Neural progenitor cell (in vitro differentiated cells): ENCODE results near the gene KCNJ14. TPM values are rescaled to one million over a fixed set of nuclear protein-coding genes. Genes with fewer than 3 reads are reported as not detected.

Experiments used
- DNase-seq: peaks from one replicate; pipeline ENCODE4 v3.0.0-alpha.2; 2016; ENCODE audit warnings: low spot score
- H2AFZ ChIP-seq: fragments of 200-600 bp; sonication (generic); replicated peaks from 2 replicates; pipeline ENCODE4 v1.6.1; 2016; ENCODE audit warnings: antibody characterized with exemption
- H3F3A ChIP-seq: fragments of 200-600 bp; sonication (generic); 2 replicates; pipeline ENCODE4 v1.6.1; 2016; ENCODE audit warnings: antibody characterized with exemption, low read depth
- H3K27ac ChIP-seq: fragments of 200-600 bp; sonication (generic); 2 replicates; pipeline ENCODE4 v1.5.1; 2016; ENCODE audit warnings: mild to moderate bottlenecking
- H3K27me3 ChIP-seq: fragments of 200-600 bp; sonication (generic); 2 replicates; pipeline ENCODE4 v1.6.1; 2016; ENCODE audit warnings: mild to moderate bottlenecking, moderate library complexity
- H3K36me3 ChIP-seq: fragments of 200-600 bp; sonication (generic); 2 replicates; pipeline ENCODE4 v1.5.1; 2016
- H3K4me1 ChIP-seq: fragments of 200-600 bp; sonication (generic); 2 replicates; pipeline ENCODE4 v1.6.1; 2016; ENCODE audit warnings: mixed run types
- H3K4me2 ChIP-seq: fragments of 200-600 bp; sonication (generic); 2 replicates; pipeline ENCODE4 v1.6.1; 2016
- H3K4me3 ChIP-seq: fragments of 200-600 bp; sonication (generic); 2 replicates; pipeline ENCODE4 v1.5.1; 2016
- H3K79me2 ChIP-seq: fragments of 200-600 bp; sonication (generic); 2 replicates; pipeline ENCODE4 v1.6.1; 2016; ENCODE audit warnings: low read depth
- H3K9ac ChIP-seq: fragments of 200-600 bp; sonication (generic); 2 replicates; pipeline ENCODE4 v1.6.1; 2016
- H3K9me3 ChIP-seq: fragments of 200-600 bp; sonication (generic); 2 replicates; pipeline ENCODE4 v1.5.1; 2016; ENCODE audit warnings: low read depth
- H4K20me1 ChIP-seq: fragments of 200-600 bp; sonication (generic); 2 replicates; pipeline ENCODE4 v1.6.1; 2016; ENCODE audit warnings: low read depth
- H3K27ac Mint-ChIP-seq: 3 replicates; pipeline ENCODE4 v1.8.0; 2021; ENCODE audit warnings: mixed read lengths
- H3K27me3 Mint-ChIP-seq: 2 replicates; pipeline ENCODE4 v1.8.0; 2022; ENCODE audit warnings: low read depth, mild to moderate bottlenecking, inconsistent platforms, moderate library complexity, mixed read lengths; ENCODE audit not compliant: insufficient read depth
- H3K36me3 Mint-ChIP-seq: 3 replicates; pipeline ENCODE4 v1.8.0; 2021; ENCODE audit warnings: mixed read lengths
- H3K4me1 Mint-ChIP-seq: 3 replicates; pipeline ENCODE4 v1.8.0; 2021; ENCODE audit warnings: mixed read lengths
- H3K4me3 Mint-ChIP-seq: 3 replicates; pipeline ENCODE4 v1.8.0; 2021; ENCODE audit warnings: mild to moderate bottlenecking, moderate library complexity, mixed read lengths
- H3K9me3 Mint-ChIP-seq: 3 replicates; pipeline ENCODE4 v1.8.0; 2020; ENCODE audit warnings: mixed read lengths
- CTCF ChIP-seq: fragments of 200-600 bp; sonication (generic); IDR thresholded peaks from 2 replicates; pipeline ENCODE4 v1.5.1; 2017; ENCODE audit warnings: antibody characterized with exemption, mild to moderate bottlenecking
- EZH2 ChIP-seq: fragments of 200-600 bp; sonication (generic); IDR thresholded peaks from 2 replicates; pipeline ENCODE4 v1.6.1; 2017; ENCODE audit warnings: antibody characterized with exemption, mild to moderate bottlenecking, moderate library complexity
- EZH2phosphoT487 ChIP-seq: fragments of 200-600 bp; sonication (generic); IDR thresholded peaks from 2 replicates; pipeline ENCODE4 v1.6.1; 2017; ENCODE audit warnings: antibody characterized with exemption
- total RNA-seq: library from RNA; depleted of rRNA; stranded (reverse); fragments of >200 nt; gene quantifications from 2 replicates; pipeline ENCODE4 v1.2.3, GENCODE V29; 2015; ENCODE audit warnings: low replicate concordance

KCNJ14 gene
- total RNA-seq, 1 donor from 2014 or later: 0.69 TPM

- Histone ChIP-seq H3K9me3 (no peaks in the 10 kb centered on the region), H3K27ac (no peak overlapping the region), H3K4me1 (no peaks in the 10 kb centered on the region), H3K27me3 (peaks cover 15% of the 10 kb centered on the region), H2AFZ (no peak overlapping the region), H3K9ac (no peak overlapping the region), H4K20me1 (no peaks in the 10 kb centered on the region), H3K79me2 (no peaks in the 10 kb centered on the region), H3K4me3 (no peak overlapping the region), H3K36me3 (no peaks in the 10 kb centered on the region), H3F3A (peaks cover 15% of the 10 kb centered on the region), H3K4me2 (no peak overlapping the region)
- H3K4me3 Mint-ChIP-seq: no peak overlapping the region
- no peaks in the 10 kb centered on the region for H3K36me3 Mint-ChIP-seq
- peaks cover 37% of the 10 kb centered on the region for H3K4me1 Mint-ChIP-seq
- H3K27me3 Mint-ChIP-seq: peaks cover 14% of the 10 kb centered on the region
- no peak overlapping the region for H3K27ac Mint-ChIP-seq
- DNase-seq: no peak
- no peak for TF ChIP-seq EZH2
- no peaks in the 10 kb centered on the region for H3K9me3 Mint-ChIP-seq
Observed at GRCh38 chr19:48415806-48416221, 39.6 kb upstream of the KCNJ14 start.

- H3K4me3 ChIP-seq: no peak overlapping the region
- H3K4me1 Mint-ChIP-seq: peaks cover 37% of the 10 kb centered on the region
- no peak for TF ChIP-seq EZH2
- TF ChIP-seq EZH2phosphoT487: no peak
- no peak for TF ChIP-seq CTCF
Observed at GRCh38 chr19:48417421-48417820, 38.0 kb upstream of the KCNJ14 start.

GRCh38 chr19:48418317-48419064 is 36.9 kb upstream of the KCNJ14 start:
- H3K27ac Mint-ChIP-seq: peak overlapping the region; percentile 81
- H3K4me1 Mint-ChIP-seq: peaks cover 37% of the 10 kb centered on the region
- H3K4me3 Mint-ChIP-seq: no peak overlapping the region

More at GRCh38 chr19:48417421-48417820, 38.0 kb upstream of the KCNJ14 start:
- peaks cover 15% of the 10 kb centered on the region for H3F3A ChIP-seq
- Mint-ChIP-seq H3K4me3 (peak overlapping the region; percentile 46), H3K36me3 (no peaks in the 10 kb centered on the region), H3K27me3 (peaks cover 14% of the 10 kb centered on the region), H3K9me3 (no peaks in the 10 kb centered on the region), H3K27ac (no peak overlapping the region)
- no peaks in the 10 kb centered on the region for H4K20me1 ChIP-seq
- H3K36me3 ChIP-seq: no peaks in the 10 kb centered on the region
- no peak overlapping the region for H2AFZ ChIP-seq
- no peaks in the 10 kb centered on the region for H3K9me3 ChIP-seq
- no peak overlapping the region for H3K4me2 ChIP-seq
- peaks cover 15% of the 10 kb centered on the region for H3K27me3 ChIP-seq
- H3K4me1 ChIP-seq: no peaks in the 10 kb centered on the region
- DNase-seq: no peak
- H3K79me2 ChIP-seq: no peaks in the 10 kb centered on the region
- H3K9ac ChIP-seq: no peak overlapping the region
- H3K27ac ChIP-seq: no peak overlapping the region

More at GRCh38 chr19:48418317-48419064, 36.9 kb upstream of the KCNJ14 start:
- H3K79me2 ChIP-seq: no peaks in the 10 kb centered on the region
- H3F3A ChIP-seq: peaks cover 15% of the 10 kb centered on the region
- H3K27ac ChIP-seq: no peak overlapping the region
- H2AFZ ChIP-seq: no peak overlapping the region
- DNase-seq: no peak
- no peak overlapping the region for H3K4me3 ChIP-seq
- no peaks in the 10 kb centered on the region for H3K4me1 ChIP-seq
- no peaks in the 10 kb centered on the region for H3K36me3 ChIP-seq
- H3K9ac ChIP-seq: no peak overlapping the region
- peaks cover 15% of the 10 kb centered on the region for H3K27me3 ChIP-seq
- H3K9me3 Mint-ChIP-seq: no peaks in the 10 kb centered on the region
- H3K4me2 ChIP-seq: no peak overlapping the region
- H4K20me1 ChIP-seq: no peaks in the 10 kb centered on the region
- H3K36me3 Mint-ChIP-seq: no peaks in the 10 kb centered on the region
- TF ChIP-seq CTCF (no peak), EZH2phosphoT487 (no peak), EZH2 (no peak)
- peaks cover 15% of the 10 kb centered on the region for H3K27me3 Mint-ChIP-seq
- no peaks in the 10 kb centered on the region for H3K9me3 ChIP-seq
